ENCODE results near the gene PDZD2.

- no peak for TF ChIP-seq CTCF (IDR thresholded peaks at IDR 0.05)
- TF ChIP-seq POLR2A (IDR thresholded peaks at IDR 0.05), result no peak
Observed at GRCh38 chr5:32153723-32154122, 514.8 kb downstream of the PDZD2 start.

Measured in stomach (tissue), 4 donors.